B cell (primary cell): Measurements from ENCODE around the gene NUMA1.

Experiments
- EZH2 ChIP-seq: IDR thresholded peaks from 2 replicates; pipeline ENCODE4 v1.6.1; 2012; ENCODE audit warnings: borderline replicate concordance, low read depth, mild to moderate bottlenecking, moderate library complexity, low read length; ENCODE audit not compliant: insufficient read depth, poor library complexity, severe bottlenecking
- TF ChIP-seq, protein P1 (sequence below): fragments of 200-600 bp; IDR thresholded peaks from one replicate; pipeline ENCODE4 v1.8.0; 2022; ENCODE audit warnings: antibody characterized with exemption, mild to moderate bottlenecking

DNA sequence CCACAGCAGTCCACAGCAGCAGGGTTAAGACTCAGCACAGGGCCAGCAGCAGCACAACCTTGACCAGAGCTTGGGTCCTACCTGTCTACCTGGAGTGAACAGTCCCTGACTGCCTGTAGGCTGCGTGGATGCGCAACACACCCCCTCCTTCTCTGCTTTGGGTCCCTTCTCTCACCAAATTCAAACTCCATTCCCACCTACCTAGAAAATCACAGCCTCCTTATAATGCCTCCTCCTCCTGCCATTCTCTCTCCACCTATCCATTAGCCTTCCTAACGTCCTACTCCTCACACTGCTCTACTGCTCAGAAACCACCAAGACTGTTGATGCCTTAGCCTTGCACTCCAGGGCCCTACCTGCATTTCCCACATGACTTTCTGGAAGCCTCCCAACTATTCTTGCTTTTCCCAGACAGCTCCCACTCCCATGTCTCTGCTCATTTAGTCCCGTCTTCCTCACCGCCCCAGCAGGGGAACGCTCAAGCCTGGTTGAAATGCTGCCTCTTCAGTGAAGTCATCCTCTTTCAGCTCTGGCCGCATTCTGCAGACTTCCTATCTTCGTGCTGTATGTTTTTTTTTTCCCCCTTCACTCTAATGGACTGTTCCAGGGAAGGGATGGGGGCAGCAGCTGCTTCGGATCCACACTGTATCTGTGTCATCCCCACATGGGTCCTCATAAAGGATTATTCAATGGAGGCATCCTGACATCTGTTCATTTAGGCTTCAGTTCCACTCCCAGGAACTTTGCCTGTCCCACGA, 78.3 kb downstream of the NUMA1 start:
- TF ChIP-seq, protein P1, sequence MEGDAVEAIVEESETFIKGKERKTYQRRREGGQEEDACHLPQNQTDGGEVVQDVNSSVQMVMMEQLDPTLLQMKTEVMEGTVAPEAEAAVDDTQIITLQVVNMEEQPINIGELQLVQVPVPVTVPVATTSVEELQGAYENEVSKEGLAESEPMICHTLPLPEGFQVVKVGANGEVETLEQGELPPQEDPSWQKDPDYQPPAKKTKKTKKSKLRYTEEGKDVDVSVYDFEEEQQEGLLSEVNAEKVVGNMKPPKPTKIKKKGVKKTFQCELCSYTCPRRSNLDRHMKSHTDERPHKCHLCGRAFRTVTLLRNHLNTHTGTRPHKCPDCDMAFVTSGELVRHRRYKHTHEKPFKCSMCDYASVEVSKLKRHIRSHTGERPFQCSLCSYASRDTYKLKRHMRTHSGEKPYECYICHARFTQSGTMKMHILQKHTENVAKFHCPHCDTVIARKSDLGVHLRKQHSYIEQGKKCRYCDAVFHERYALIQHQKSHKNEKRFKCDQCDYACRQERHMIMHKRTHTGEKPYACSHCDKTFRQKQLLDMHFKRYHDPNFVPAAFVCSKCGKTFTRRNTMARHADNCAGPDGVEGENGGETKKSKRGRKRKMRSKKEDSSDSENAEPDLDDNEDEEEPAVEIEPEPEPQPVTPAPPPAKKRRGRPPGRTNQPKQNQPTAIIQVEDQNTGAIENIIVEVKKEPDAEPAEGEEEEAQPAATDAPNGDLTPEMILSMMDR: no peak
- no peak for TF ChIP-seq EZH2
